GM18867 (cell line): ENCODE results near the gene GADL1.

ENCODE experiments used
- ATAC-seq: cut with Tn5 transposase; IDR thresholded peaks from one replicate; pipeline ENCODE4 v1.9.1; 2021; ENCODE audit warnings: mild to moderate bottlenecking, moderate library complexity; ENCODE audit not compliant: unreplicated experiment

GADL1 gene

GRCh38 chr3:30729936-30730335 lies 164.5 kb downstream of the GADL1 start:
- no peak for ATAC-seq

GRCh38 chr3:30729512-30729911 lies 164.9 kb downstream of the GADL1 start:
- no peak for ATAC-seq

- ATAC-seq: no peak
Observed at GRCh38 chr3:30728143-30728542, 166.3 kb downstream of the GADL1 start.

- no peak for ATAC-seq
Observed at GRCh38 chr3:30724863-30725262, 169.6 kb downstream of the GADL1 start.

- no peak for ATAC-seq
Observed at GRCh38 chr3:30723211-30723610, 171.2 kb downstream of the GADL1 start.

GRCh38 chr3:30721314-30721634 lies 173.2 kb downstream of the GADL1 start:
- ATAC-seq: no peak

- ATAC-seq: no peak
Observed at GRCh38 chr3:30720586-30721313, 173.7 kb downstream of the GADL1 start.

GRCh38 chr3:30719536-30719935 lies 174.9 kb downstream of the GADL1 start:
- no peak for ATAC-seq

- ATAC-seq: no peak
Observed at GRCh38 chr3:30713885-30714503, 180.5 kb downstream of the GADL1 start.

GRCh38 chr3:30712991-30713390 lies 181.5 kb downstream of the GADL1 start:
- no peak for ATAC-seq

GRCh38 chr3:30711867-30712266 lies 182.6 kb downstream of the GADL1 start:
- no peak for ATAC-seq

- ATAC-seq: no peak
Observed at GRCh38 chr3:30711151-30711550, 183.3 kb downstream of the GADL1 start.

GRCh38 chr3:30710017-30710416 lies 184.4 kb downstream of the GADL1 start:
- no peak for ATAC-seq

GRCh38 chr3:30708472-30708871 lies 186.0 kb downstream of the GADL1 start:
- no peak for ATAC-seq

GRCh38 chr3:30707825-30708224 lies 186.6 kb downstream of the GADL1 start:
- ATAC-seq: no peak

GRCh38 chr3:30704931-30705890 lies 189.2 kb downstream of the GADL1 start:
- ATAC-seq: no peak

- ATAC-seq: no peak
Observed at GRCh38 chr3:30702828-30703397, 191.5 kb downstream of the GADL1 start.

GRCh38 chr3:30702038-30702827 lies 192.2 kb downstream of the GADL1 start:
- ATAC-seq: no peak

- ATAC-seq: no peak
Observed at GRCh38 chr3:30700702-30701321, 193.6 kb downstream of the GADL1 start.

- ATAC-seq: no peak
Observed at GRCh38 chr3:30699927-30700326, 194.5 kb downstream of the GADL1 start.
